ENCODE data around the gene CIART. TPM values are rescaled to one million over a fixed set of nuclear protein-coding genes. Genes with fewer than 3 reads are reported as not detected.

CIART gene
- total and polyA plus RNA-seq, 2 of the 8 experiments (the other 6 are each of a cell fraction or from before 2014, with no cell fraction given), result 9.6 to 33.3 TPM

DNA sequence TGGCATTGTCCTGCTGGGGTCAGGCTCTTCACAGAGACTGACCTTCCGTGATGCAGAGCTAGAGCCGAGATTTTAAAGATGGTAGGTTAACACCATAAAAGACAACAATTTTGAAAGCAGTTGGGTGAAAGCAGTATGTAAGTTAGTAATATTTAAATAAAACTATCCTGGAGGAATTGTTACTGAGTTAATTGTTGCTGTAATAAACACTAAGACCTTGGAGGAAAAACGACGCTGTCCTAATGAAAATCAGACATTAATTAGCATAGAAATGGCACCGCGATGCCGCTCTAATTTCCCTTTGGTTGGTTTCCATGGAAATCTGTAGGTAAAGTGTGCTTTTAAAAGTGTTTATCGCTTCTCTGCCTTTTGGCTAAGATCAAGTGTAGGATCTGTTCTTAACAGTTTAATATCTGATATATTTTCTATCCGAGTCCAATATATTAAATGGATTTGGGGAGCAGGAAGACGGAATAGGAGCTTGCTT is 45.7 kb upstream of the CIART start:
- no peak; the same call in 1 of the 2 replicates for TF ChIP-seq PHF8 (conservative IDR thresholded peaks at IDR 0.05; ENCODE audit: low read depth, low read length)
- no peak for TF ChIP-seq SUZ12 (IDR thresholded peaks at IDR 0.05; ENCODE audit: low read length)
- TF ChIP-seq BCL11A (IDR thresholded peaks at IDR 0.05; ENCODE audit: low read depth in 2 of 2, low read length in 2 of 2), result no peak
- TF ChIP-seq TAF7 (optimal IDR thresholded peaks at IDR 0.05; ENCODE audit: borderline replicate concordance, low read depth, low read length), result no peak
- TF ChIP-seq MAX (IDR thresholded peaks at IDR 0.05), result no peak
- TF ChIP-seq RFX5 (IDR thresholded peaks at IDR 0.05; ENCODE audit: borderline replicate concordance, low read depth, low read length), result 0 out of 2 replicates have a peak, but pooled peaks have one; percentile 8
- TF ChIP-seq CBX8 (IDR thresholded peaks at IDR 0.05; ENCODE audit: borderline replicate concordance, low read depth, low read length), result no peak
- TF ChIP-seq ASH2L (IDR thresholded peaks at IDR 0.05; ENCODE audit: low read length), result no peak

More for the DNA sequence above, 45.7 kb upstream of the CIART start:
- H3K23ac ChIP-seq (ENCODE audit: insufficient read length), result no peak overlapping the region
- peak overlapping the region; percentile 98 for H2BK5ac ChIP-seq (ENCODE audit: low read depth, low read length)
- FAIRE-seq, result no peak
- H2BK120ac ChIP-seq (replicated peaks; ENCODE audit: low read depth, low read length), result peak overlapping the region; percentile 30
- H3K27me3 ChIP-seq (replicated peaks in 1 of 4; ENCODE audit: control insufficient read depth in 3 of 4, extremely low read depth in 1 of 4, insufficient read depth in 3 of 4, low read length in 3 of 4), result no peaks in the 10 kb centered on the region
- H4K91ac ChIP-seq (replicated peaks; ENCODE audit: insufficient read length, low read length), result peak overlapping the region; percentile 96
- no peak overlapping the region for H2BK20ac ChIP-seq (ENCODE audit: low read length)
- H3K18ac ChIP-seq (ENCODE audit: extremely low read depth, low read length), result peak overlapping the region; percentile 96
- H3K4me1 ChIP-seq (replicated peaks in 1 of 4; ENCODE audit: control insufficient read depth in 3 of 4, insufficient read depth in 4 of 4, low read length in 3 of 4), result peaks cover 0 to 6% (median 2%) of the 10 kb centered on the region in 4 experiments; a peak in 5 of 7 replicates
- peak overlapping the region; percentile 66; the same call in 1 of the 2 replicates for H4K8ac ChIP-seq (ENCODE audit: extremely low read depth, insufficient read depth, low read length)
- no peak overlapping the region for H3K14ac ChIP-seq (ENCODE audit: insufficient read length)
- POLR2A ChIA-PET (ENCODE audit: partially characterized antibody), result interaction anchor here (0.6 to 5.6 kb wide), 17 partner anchors 10 to 349 kb away, joined by 3 to 61 read pairs (median 3); partner anchors contain the start of genes APH1A, CA14 and RPRD2
- peak overlapping the region; percentile 88 to 93 (median 92) for H3K9ac ChIP-seq (replicated peaks in 1 of 4; ENCODE audit: extremely low read depth in 1 of 4, low read depth in 3 of 4, low read length in 3 of 4)
- no peaks in the 10 kb centered on the region; the same call in 1 of the 2 replicates for H3K79me1 ChIP-seq (ENCODE audit: low read depth, low read length)
- H3K9me3 ChIP-seq (ENCODE audit: insufficient read depth in 2 of 2, low read depth in 1 of 2, low read length in 1 of 2), result no peaks in the 10 kb centered on the region
- DNase-seq (ENCODE audit: low read depth in 1 of 2, low spot score in 2 of 2), result no peak
- peak overlapping the region; percentile 78 for H2AK5ac ChIP-seq (ENCODE audit: low read depth, low read length)
- H3K23me2 ChIP-seq (ENCODE audit: low read depth, low read length), result peaks cover 10% of the 10 kb centered on the region
- peak overlapping the region; percentile 86 for H4K5ac ChIP-seq (ENCODE audit: insufficient read length, low read depth, low read length)
- H2BK15ac ChIP-seq (ENCODE audit: low read length), result no peak overlapping the region
- CTCF ChIA-PET (ENCODE audit: partially characterized antibody), result interaction anchor here (1.1 to 1.5 kb wide), 3 partner anchors 15 to 296 kb away, joined by 3 to 7 read pairs (median 4); no protein-coding TSS in a partner anchor
- peak overlapping the region; percentile 84 to 99 (median 98); a peak in 7 of 8 replicates for H3K4me3 ChIP-seq (ENCODE audit: extremely low read depth in 1 of 4, insufficient read depth in 2 of 4, low read depth in 3 of 4, low read length in 4 of 4)
- peak overlapping the region; percentile 57 for H3K56ac ChIP-seq (replicated peaks; ENCODE audit: insufficient read length, low read depth, low read length)
- H2BK12ac ChIP-seq (ENCODE audit: low read depth, low read length), result peak overlapping the region; percentile 95; the same call in 1 of the 2 replicates
- H3K79me2 ChIP-seq (ENCODE audit: control insufficient read depth in 1 of 2, insufficient read depth in 2 of 2, low read length in 2 of 2), result peaks cover 22 to 41% of the 10 kb centered on the region in 2 experiments
- peak overlapping the region; percentile 91 for H3K4ac ChIP-seq (replicated peaks; ENCODE audit: insufficient read length, low read depth, low read length)
- 17% methylated on average over 10 of the region's 10 CpGs; no CpG with 5 or more reads in 1 of the 2 experiments for WGBS, 2 experiments (ENCODE audit: extremely low coverage in 1 of 2, insufficient coverage in 1 of 2, insufficient read length in 1 of 2, insufficient replicate concordance in 2 of 2, low coverage in 1 of 2, low lambda C conversion rate in 2 of 2, missing lambda C conversion rate in 1 of 2)
- H3K27ac ChIP-seq (ENCODE audit: low read depth, low read length), result peak overlapping the region; percentile 97
- H3K4me2 ChIP-seq (ENCODE audit: insufficient read depth in 1 of 2, low read depth in 2 of 2, low read length in 2 of 2), result peak overlapping the region; percentile 77 to 86
- no peaks in the 10 kb centered on the region for H3K36me3 ChIP-seq (ENCODE audit: control insufficient read depth in 2 of 4, insufficient read depth in 4 of 4, low read length in 3 of 4)
- H2AFZ ChIP-seq (ENCODE audit: low read length), result 0 out of 2 replicates have a peak overlapping the region, but pooled peaks have one; percentile 9
- H4K20me1 ChIP-seq (replicated peaks in 1 of 2; ENCODE audit: control insufficient read depth in 1 of 2, insufficient read depth in 2 of 2, low read length in 2 of 2), result peaks cover 0 to 2% of the 10 kb centered on the region in 2 experiments
